HG03521 (cell line): ENCODE measurements around the gene ACACB.

Experiments used
- ATAC-seq: cut with Tn5 transposase; IDR thresholded peaks from one replicate; pipeline ENCODE4 v1.9.1; 2021; ENCODE audit warnings: mild to moderate bottlenecking, moderate library complexity; ENCODE audit not compliant: unreplicated experiment

The ACACB gene

GRCh38 chr12:109203480-109203879, 87.1 kb downstream of the ACACB start:
- ATAC-seq: no peak

- no peak for ATAC-seq
Observed at GRCh38 chr12:109209082-109209481, 92.7 kb downstream of the ACACB start.

DNA sequence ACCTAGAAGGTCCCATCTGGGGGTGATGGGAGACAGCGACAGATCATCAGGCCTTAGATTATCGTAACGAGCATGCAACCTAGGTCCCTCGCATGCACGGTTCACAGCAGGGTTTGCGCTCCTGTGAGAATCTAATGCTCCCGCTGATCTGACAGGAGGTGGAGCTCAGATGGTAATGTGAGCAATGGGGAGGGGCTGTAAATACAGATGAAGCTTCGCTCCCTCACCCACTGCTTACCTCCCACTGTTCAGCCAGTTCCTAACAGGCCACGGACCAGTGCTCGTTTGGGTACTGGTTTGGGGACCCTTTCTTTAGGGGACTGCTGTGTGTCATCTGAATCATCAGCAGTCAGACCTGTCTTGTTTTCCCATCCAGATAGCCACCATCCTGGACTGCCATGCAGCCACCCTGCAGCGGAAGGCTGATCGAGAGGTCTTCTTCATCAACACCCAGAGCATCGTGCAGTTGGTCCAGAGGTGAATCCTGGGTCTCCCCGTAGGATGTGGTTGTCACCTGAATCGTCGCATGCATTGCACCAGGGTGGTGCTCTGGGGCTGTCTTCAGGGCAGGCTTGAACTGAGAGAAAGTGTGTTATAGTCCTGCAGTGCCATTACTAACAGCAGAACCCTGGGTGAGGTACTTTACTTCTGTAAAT, 96.2 kb downstream of the ACACB start:
- ATAC-seq: no peak

- ATAC-seq: no peak
Observed at GRCh38 chr12:109214131-109214530, 97.7 kb downstream of the ACACB start.

DNA sequence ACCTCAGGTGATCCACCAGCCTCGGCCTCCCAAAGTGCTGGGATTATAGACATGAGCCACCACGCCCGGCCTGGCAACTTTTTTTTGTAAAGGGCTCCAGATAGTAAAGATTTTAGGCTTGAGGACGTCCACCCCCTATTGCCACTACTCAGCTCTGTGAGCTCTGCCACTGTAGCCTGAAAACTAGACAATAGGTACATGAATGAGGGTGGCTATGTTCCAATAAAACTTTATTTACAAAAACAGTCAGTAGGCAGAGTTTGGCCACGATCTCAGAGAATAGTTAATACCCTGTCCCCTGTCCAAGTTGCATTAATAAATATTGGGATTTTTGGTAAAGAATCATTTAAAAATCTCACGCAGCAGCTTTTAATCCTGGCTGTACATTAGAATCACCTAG, 102.6 kb downstream of the ACACB start:
- no peak for ATAC-seq

DNA sequence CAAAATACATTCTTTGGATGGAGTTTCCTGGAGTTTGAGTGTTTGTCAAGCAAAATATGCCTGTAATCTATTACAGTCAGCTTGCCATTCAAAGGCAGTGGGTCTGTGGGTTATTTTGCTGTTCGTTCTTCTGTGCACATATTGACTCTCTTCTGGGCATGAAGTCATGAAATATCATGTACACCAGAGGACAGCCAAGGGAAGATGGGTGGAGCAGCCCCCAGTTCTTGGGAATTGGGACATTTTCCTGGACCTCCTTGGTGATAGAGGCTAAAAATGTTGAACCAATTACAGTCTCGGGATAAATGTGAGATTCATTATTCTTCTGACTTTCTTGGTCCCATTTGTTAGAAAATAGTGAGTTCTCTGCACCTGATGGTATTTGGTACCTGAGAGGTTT, 103.6 kb downstream of the ACACB start:
- ATAC-seq: no peak

DNA sequence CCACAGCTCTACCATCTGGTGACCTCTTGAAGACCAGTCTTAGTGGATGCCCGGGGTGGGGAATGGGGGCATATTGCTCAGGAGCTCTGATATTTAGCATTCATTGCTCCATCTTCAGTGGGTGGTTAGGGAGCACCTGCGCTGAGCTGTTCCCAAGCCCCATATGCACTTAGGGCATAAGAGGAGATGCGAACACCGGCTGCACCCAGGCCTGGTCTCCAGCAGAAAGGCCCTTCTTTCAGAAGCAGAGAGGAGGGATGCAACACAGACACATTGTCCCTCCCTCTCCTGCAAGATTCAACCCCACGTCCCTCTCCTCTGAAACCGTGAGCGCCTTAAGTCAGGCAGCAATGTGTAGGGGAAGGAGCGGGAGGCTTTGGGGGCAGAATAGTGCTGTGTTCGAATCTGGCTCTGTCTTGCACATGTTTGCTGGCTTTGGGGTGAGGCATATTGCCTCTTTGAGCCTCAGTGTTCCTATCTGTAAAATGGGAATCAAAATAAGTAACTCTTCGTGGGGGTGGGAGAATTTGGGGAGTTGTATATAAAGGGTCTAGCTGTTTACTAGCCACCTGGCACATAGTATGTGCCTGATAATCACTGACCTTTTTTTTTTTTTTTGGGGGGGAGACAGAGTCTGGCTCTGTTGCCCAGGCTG, 105.0 kb downstream of the ACACB start:
- ATAC-seq: no peak

GRCh38 chr12:109222062-109222461, 105.7 kb downstream of the ACACB start:
- no peak for ATAC-seq

- ATAC-seq: no peak
Observed at GRCh38 chr12:109222496-109222895, 106.1 kb downstream of the ACACB start.

- no peak for ATAC-seq
Observed at GRCh38 chr12:109223211-109223610, 106.8 kb downstream of the ACACB start.

DNA sequence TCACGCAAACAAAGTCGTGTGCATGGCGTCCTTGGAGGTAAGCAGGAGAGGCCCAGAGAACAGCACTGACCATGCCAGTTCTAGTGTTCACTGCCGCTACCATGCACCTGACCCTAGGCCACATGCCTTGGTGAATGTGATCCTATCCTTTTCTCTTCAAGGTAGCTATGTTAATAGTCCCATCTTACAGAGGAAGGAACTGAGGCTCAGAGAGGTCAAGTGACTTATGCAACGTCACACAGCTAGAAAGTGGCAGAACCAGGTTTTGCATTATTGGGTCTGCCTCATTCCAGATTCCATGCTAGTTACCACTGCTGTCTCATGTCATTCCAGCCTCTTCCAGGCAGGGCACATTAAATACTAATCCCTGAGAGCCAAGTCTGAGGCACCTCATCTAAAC, 107.5 kb downstream of the ACACB start:
- no peak for ATAC-seq

GRCh38 chr12:109228664-109229063, 112.3 kb downstream of the ACACB start:
- ATAC-seq: no peak

DNA sequence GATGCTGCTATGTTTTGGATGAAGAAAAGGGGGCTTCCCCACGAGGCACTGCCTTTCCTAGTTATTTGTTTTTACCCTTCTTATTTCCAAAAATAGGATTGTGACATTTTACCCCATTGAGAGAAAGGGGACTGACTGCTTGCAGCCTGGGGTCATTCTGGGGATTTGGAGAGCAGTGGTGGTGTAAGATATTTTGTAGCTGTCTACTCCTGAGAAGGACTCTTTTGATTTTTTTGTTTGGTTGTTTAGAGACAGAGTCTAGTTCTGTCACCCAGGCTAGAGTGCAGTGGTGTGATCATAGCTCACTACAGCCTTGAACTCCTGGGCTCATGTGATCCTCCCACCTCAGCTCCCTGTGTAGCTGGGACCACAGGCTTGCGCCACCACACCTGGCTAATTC, 113.8 kb downstream of the ACACB start:
- no peak for ATAC-seq

DNA sequence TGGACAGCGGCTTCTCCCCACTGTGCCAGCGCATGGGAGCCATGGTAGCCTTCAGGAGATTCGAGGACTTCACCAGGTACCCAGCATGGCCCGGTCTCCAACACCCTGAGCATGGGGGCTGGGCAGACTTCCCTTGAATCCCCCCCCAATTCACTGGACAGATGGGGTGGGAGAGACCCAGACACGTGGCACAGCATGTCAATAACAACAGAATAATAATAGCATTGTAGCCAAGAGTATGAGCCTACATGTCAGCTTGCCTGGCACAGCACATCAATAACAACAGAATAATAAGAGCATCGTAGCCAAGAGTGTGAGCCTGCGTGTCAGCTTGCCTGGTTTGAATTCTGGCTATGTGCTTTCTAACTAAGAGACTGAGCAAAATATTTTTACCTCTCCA, 116.3 kb downstream of the ACACB start:
- no peak for ATAC-seq

DNA sequence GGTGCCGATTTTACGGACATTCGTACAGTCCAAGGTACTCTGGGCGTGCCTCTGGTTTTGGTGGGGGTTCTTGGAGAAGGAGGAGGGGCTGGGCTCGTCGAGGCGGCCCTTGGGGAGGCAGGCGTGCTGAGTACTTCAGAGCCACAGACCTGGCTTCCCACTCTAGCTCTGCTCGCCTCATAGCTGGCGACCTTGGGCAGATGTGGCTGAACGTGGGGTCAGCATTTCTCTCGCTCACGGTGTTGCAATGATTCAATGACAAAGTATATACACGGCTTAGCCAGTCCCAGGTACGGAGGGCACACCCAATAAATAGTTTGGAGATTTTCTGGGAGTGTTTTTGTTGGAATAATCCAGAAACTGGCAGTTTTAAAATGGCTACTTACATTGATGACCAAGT, 117.6 kb downstream of the ACACB start:
- ATAC-seq: no peak

- no peak for ATAC-seq
Observed at GRCh38 chr12:109236257-109236656, 119.9 kb downstream of the ACACB start.

GRCh38 chr12:109239179-109239578, 122.8 kb downstream of the ACACB start:
- no peak for ATAC-seq

DNA sequence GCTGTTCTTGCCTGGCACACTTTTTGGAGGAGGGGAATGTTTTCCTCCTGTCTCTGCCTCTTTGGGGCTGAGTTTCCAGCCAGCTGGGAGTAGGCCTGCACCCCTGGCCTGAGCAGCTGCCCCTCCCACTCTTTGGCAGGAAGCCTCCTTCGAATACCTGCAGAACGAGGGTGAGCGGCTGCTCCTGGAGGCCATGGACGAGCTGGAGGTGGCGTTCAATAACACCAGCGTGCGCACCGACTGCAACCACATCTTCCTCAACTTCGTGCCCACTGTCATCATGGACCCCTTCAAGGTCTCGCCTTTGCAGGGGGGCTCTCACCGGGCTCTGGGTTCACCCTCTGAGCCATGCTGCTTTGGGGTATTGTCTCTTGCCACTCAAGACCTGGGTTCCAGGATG, 123.3 kb downstream of the ACACB start:
- ATAC-seq: no peak

- ATAC-seq: no peak
Observed at GRCh38 chr12:109240365-109240764, 124.0 kb downstream of the ACACB start.

GRCh38 chr12:109241936-109242335, 125.5 kb downstream of the ACACB start:
- no peak for ATAC-seq

- no peak for ATAC-seq
Observed at GRCh38 chr12:109244073-109244472, 127.7 kb downstream of the ACACB start.

- no peak for ATAC-seq
Observed at GRCh38 chr12:109246221-109246620, 129.8 kb downstream of the ACACB start.
